Sigmoid colon (tissue), 7 donors: ENCODE data around the gene ADARB2. TPM values are rescaled to one million over a fixed set of nuclear protein-coding genes. Genes with fewer than 3 reads are reported as not detected.
"Not testable (repeated sequence)": the region's sequence is repeated elsewhere in the genome, so short reads cannot be mapped to it uniquely, and the experiment has no call there.

Experiments
- DNase-seq: peaks from one replicate; pipeline ENCODE4 v3.0.0-alpha.2; 2019
- H3K27ac ChIP-seq, 4 donors: fragments of 200-600 bp; sonication (generic); one replicate each; pipeline ENCODE4 v1.5.1; 2016 to 2019; ENCODE audit warnings: mild to moderate bottlenecking in 1 of 4
- H3K27me3 ChIP-seq, 3 donors: fragments of 200-600 bp; sonication (generic); one replicate each; pipeline ENCODE4 v1.5.1; 2019; ENCODE audit warnings: mild to moderate bottlenecking in 1 of 3
- H3K36me3 ChIP-seq, 4 donors: fragments of 200-600 bp; sonication (generic); one replicate each; pipeline ENCODE4 v1.5.1; 2016 to 2019
- H3K4me1 ChIP-seq, 4 donors: fragments of 200-600 bp; sonication (generic); one replicate each; pipeline ENCODE4 v1.5.1; 2017 to 2019
- H3K4me3 ChIP-seq, 4 donors: fragments of 200-600 bp; sonication (generic); one replicate each; pipeline ENCODE4 v1.5.1; 2017 to 2019; ENCODE audit warnings: mild to moderate bottlenecking in 2 of 4, moderate library complexity in 1 of 4
- H3K9me3 ChIP-seq, 4 donors: fragments of 200-600 bp in 3 of 4; sonication (generic) in 3 of 4; one replicate each; pipeline versions ENCODE4 v1.5.1 to v1.6.1; 2013 to 2019
- CTCF ChIP-seq, 4 experiments: fragments of 450-650 bp in 3 of 4; fragments of 200-600 bp in 1 of 4; IDR thresholded peaks; one replicate each; pipeline ENCODE4 v1.5.1; 2016 to 2019; ENCODE audit warnings: antibody characterized with exemption in 4 of 4, mild to moderate bottlenecking in 3 of 4, moderate library complexity in 2 of 4
- EP300 ChIP-seq, 4 donors: sonication (generic); formaldehyde crosslinking; IDR thresholded peaks; one replicate each; pipeline ENCODE4 v1.6.1; 2017; ENCODE audit warnings: antibody characterized with exemption in 4 of 4
- POLR2A ChIP-seq, 2 donors: fragments of 450-650 bp; IDR thresholded peaks; one replicate each; pipeline ENCODE4 v1.6.1; 2016; ENCODE audit warnings: antibody characterized with exemption in 2 of 2, mild to moderate bottlenecking in 2 of 2, moderate library complexity in 2 of 2
- POLR2AphosphoS5 ChIP-seq, 4 donors: sonication (generic); formaldehyde crosslinking; IDR thresholded peaks; one replicate each; pipeline ENCODE4 v1.6.1; 2017; ENCODE audit warnings: antibody characterized with exemption in 4 of 4
- WGBS, 2 donors: extraction: QIAGEN DNeasy Blood & Tissue Kit; methylation state at CpG; one replicate each; pipeline ENCODE4 v1.1.7; 2013; 5-methylcytosine and 5-hydroxymethylcytosine counted together
- intact Hi-C: fragments of 100-400 bp; cut with DNase I; formaldehyde crosslinking; loops from one replicate; pipeline ENCODE4 v1.15.1; 2023
- polyA plus RNA-seq, 3 donors: library from polyadenylated mRNA; stranded (reverse); fragments of 200-250 nt; gene quantifications; one replicate each; pipeline ENCODE4 v1.2.3, GENCODE V29; 2013
- total RNA-seq, 4 donors: library from RNA; depleted of rRNA; stranded (reverse); fragments of >200 nt; gene quantifications; one replicate each; pipeline ENCODE4 v1.1.0, GENCODE V29; 2016
- donor health status: healthy with polysubstance abuse.
- donor health status: Bipolar disorder and iron deficiency.
- donor health status: healthy.

ADARB2 gene
- total and polyA plus RNA-seq, 7 donors: 0.60 to 5.9 (median 3.5) TPM; not detected in 1

GRCh38 chr10:1227510-1228402 is 509.6 kb downstream of the ADARB2 start:
- no peaks in the 10 kb centered on the region for H3K4me1 ChIP-seq
- DNase-seq: no peak
- no peak for TF ChIP-seq POLR2A (IDR thresholded peaks at IDR 0.05)
- WGBS, 2 donors: 51 to 68% methylated on average over 9 of the region's 9 CpGs
- H3K27ac ChIP-seq: no peak overlapping the region
- H3K36me3 ChIP-seq: no peaks in the 10 kb centered on the region
- H3K9me3 ChIP-seq: no peaks in the 10 kb centered on the region
- peaks cover 0 to 11% (median 0%) of the 10 kb centered on the region in 3 donors for H3K27me3 ChIP-seq
- no peak overlapping the region for H3K4me3 ChIP-seq
- intact Hi-C loops: no loop called here

GRCh38 chr10:1226907-1227306 is 510.4 kb downstream of the ADARB2 start:
- 25 to 52% methylated on average over 8 of the region's 8 CpGs for WGBS, 2 donors
- H3K4me1 ChIP-seq, H3K27ac ChIP-seq, intact Hi-C loops, H3K36me3 ChIP-seq, H3K4me3 ChIP-seq, H3K9me3 ChIP-seq, DNase-seq: not testable (repeated sequence)
- peaks cover 0 to 11% (median 0%) of the 10 kb centered on the region in 3 donors for H3K27me3 ChIP-seq

- H3K4me3 ChIP-seq, H3K36me3 ChIP-seq, intact Hi-C loops, H3K4me1 ChIP-seq, H3K27me3 ChIP-seq, DNase-seq, H3K9me3 ChIP-seq, H3K27ac ChIP-seq: not testable (repeated sequence)
- 0% methylated on average over 1 of the region's 1 CpG for WGBS, 2 donors
Measured at GRCh38 chr10:1219874-1220273, 517.5 kb downstream of the ADARB2 start.

DNA sequence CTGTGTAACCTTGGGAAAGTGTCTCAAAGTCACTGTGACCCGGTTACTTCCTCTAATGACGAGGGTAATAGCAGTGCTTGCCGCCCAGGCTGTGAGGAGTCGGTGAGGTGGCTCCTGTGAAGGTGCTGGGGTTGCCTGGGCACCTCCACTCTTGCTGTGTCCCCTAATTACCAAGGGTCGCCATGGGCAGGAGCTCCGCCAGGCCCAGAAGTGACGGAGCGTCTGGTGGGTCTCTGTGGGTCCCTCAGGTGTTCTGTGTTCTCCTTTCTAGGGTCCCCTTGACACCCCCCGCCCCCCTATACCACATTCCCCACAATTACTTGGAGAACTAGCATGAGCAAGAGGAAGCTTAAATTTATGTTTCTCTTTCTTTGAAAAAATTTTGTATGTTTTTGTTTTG is 519.7 kb downstream of the ADARB2 start:
- WGBS, 2 donors: 89 to 92% methylated on average over 9 of the region's 9 CpGs
- no peak for DNase-seq

GRCh38 chr10:1217237-1217587 is 520.1 kb downstream of the ADARB2 start:
- 90 to 93% methylated on average over 14 of the region's 14 CpGs for WGBS, 2 donors
- no peaks in the 10 kb centered on the region for H3K27me3 ChIP-seq
- no peak for TF ChIP-seq POLR2AphosphoS5 (IDR thresholded peaks at IDR 0.05)
- TF ChIP-seq POLR2A (IDR thresholded peaks at IDR 0.05): no peak
- no peak for TF ChIP-seq CTCF (IDR thresholded peaks at IDR 0.05)
- TF ChIP-seq EP300 (IDR thresholded peaks at IDR 0.05): no peak

More for the DNA sequence above, 519.7 kb downstream of the ADARB2 start:
- no peak overlapping the region for H3K27ac ChIP-seq
- H3K27me3 ChIP-seq: no peaks in the 10 kb centered on the region
- no peaks in the 10 kb centered on the region for H3K9me3 ChIP-seq
- TF ChIP-seq CTCF (IDR thresholded peaks at IDR 0.05) (no peak), POLR2A (IDR thresholded peaks at IDR 0.05) (no peak), POLR2AphosphoS5 (IDR thresholded peaks at IDR 0.05) (no peak), EP300 (IDR thresholded peaks at IDR 0.05) (no peak)
- no peaks in the 10 kb centered on the region for H3K36me3 ChIP-seq
- no peaks in the 10 kb centered on the region for H3K4me1 ChIP-seq
- H3K4me3 ChIP-seq: no peak overlapping the region
- intact Hi-C loops: no loop called here

DNA sequence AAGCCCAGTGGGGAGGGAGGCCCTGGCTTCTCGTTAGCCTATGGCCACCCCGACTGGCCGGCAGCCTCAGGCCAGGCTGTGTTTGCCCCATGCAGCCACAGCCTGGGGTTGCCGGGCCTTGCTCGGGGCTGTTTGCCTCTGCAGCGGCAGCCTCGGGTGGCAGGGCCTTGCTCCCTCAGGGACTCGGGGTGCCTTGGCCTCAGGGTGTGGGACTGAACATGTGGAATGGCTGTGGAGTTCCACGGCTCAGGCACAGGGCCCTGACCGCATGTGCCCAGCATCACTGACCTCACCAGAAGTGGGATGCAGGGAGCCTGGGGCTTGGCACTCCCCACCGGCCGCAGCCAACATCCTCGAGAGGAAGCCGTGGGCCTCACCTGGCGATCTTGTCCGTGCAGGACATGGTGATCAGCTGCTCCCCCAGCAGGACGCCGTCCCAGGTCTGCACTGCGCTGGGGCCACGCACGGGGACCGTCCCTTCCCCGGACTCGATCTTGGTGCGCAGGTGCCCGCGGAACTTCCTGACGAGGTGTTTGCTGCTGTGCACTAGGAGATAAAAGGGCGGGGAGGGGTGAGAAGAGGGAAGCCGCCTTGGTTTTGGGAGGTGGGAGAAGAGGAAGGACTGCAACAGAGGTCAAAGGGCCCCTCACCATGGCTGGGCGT is 520.6 kb downstream of the ADARB2 start:
- TF ChIP-seq CTCF (IDR thresholded peaks at IDR 0.05): no peak
- no peak for TF ChIP-seq POLR2A (IDR thresholded peaks at IDR 0.05)
- TF ChIP-seq POLR2AphosphoS5 (IDR thresholded peaks at IDR 0.05): no peak
- no peak for TF ChIP-seq EP300 (IDR thresholded peaks at IDR 0.05)
- Histone ChIP-seq H3K4me3 (no peak overlapping the region), H3K27ac (no peak overlapping the region), H3K27me3 (no peaks in the 10 kb centered on the region), H3K4me1 (no peaks in the 10 kb centered on the region), H3K36me3 (no peaks in the 10 kb centered on the region), H3K9me3 (no peaks in the 10 kb centered on the region)
- 93 to 94% methylated on average over 31 of the region's 31 CpGs for WGBS, 2 donors
- intact Hi-C loops: no loop called here
- DNase-seq: no peak

More at GRCh38 chr10:1217237-1217587, 520.1 kb downstream of the ADARB2 start:
- Histone ChIP-seq H3K4me1 (no peaks in the 10 kb centered on the region), H3K4me3 (no peak overlapping the region), H3K9me3 (no peaks in the 10 kb centered on the region), H3K27ac (no peak overlapping the region), H3K36me3 (no peaks in the 10 kb centered on the region)
- DNase-seq: no peak
- intact Hi-C loops: no loop called here
